ENCODE results near the gene PPP1R2B.

Gene PPP1R2B

DNA sequence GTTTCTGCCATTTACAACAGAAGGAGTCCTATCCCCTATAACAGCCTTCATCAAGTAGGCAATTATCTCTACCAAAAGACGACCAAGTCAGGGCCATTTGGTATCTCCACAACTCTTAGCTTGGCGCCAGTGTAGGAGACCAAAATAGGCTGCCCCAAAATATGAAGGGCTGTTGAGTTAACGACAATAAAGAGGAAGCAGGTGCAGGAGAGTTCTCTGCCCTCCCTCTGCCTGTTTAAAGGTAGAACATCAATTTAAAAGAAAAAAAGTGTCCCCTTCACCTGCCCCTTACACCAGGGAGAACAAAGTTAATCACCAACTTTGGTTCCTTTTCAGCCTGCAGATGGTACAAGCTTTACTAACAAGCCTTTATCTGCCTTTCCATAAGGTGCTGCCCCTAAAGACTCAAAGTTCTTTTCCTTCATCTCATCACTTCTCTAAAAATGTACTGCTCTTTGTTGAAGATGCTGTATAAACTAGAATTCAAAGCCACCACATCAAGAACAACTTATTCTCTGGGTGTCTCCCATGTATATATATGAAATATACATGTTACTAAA lies 33.3 kb downstream of the PPP1R2B start:
- TF ChIP-seq, protein P1, sequence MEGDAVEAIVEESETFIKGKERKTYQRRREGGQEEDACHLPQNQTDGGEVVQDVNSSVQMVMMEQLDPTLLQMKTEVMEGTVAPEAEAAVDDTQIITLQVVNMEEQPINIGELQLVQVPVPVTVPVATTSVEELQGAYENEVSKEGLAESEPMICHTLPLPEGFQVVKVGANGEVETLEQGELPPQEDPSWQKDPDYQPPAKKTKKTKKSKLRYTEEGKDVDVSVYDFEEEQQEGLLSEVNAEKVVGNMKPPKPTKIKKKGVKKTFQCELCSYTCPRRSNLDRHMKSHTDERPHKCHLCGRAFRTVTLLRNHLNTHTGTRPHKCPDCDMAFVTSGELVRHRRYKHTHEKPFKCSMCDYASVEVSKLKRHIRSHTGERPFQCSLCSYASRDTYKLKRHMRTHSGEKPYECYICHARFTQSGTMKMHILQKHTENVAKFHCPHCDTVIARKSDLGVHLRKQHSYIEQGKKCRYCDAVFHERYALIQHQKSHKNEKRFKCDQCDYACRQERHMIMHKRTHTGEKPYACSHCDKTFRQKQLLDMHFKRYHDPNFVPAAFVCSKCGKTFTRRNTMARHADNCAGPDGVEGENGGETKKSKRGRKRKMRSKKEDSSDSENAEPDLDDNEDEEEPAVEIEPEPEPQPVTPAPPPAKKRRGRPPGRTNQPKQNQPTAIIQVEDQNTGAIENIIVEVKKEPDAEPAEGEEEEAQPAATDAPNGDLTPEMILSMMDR (IDR thresholded peaks at IDR 0.05), result no peak

- TF ChIP-seq, protein P1 (IDR thresholded peaks at IDR 0.05), result no peak
Observed at GRCh38 chr5:156888520-156888919, 38.4 kb downstream of the PPP1R2B start.

DNA sequence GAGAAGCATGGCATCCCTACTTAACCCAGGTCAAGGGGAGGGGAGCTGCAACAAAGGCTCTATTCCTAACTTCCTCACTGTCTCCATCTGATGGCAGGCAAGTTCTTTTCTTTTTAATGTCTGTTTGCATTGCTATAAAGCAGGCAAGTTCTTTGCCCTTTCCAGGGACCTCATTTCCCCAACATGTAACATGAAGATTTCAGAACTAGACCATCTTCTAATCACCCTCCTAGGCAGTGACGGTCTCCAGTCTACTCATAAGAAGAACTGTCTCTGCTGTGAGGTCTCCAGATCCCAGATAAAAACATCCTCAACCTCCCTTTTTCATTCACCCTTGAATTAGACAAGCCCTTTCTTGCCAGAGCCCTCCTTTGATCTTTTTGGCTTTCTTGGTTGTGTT lies 42.1 kb downstream of the PPP1R2B start:
- TF ChIP-seq, protein P1 (IDR thresholded peaks at IDR 0.05), result no peak

GRCh38 chr5:156892864-156893263 lies 42.8 kb downstream of the PPP1R2B start:
- TF ChIP-seq, protein P1 (IDR thresholded peaks at IDR 0.05), result no peak

DNA sequence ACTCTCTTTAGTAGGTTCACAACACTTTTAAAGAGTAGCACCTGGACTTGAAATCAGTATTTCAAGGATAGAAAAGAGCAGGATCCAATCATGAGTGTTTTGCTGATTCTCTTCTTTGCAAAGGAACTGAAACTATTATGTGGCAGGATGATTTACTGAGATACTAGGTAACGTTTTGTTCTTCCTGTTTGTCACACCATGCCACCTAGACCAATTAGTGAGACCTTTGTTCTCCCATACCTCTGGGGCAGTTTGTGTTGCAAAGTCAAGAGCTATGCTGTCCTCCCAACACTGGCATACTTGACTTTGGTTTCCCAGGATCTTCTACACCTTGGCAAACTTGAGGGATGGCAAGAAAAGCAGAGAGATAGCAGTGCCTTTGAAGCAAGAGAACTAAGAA lies 43.4 kb downstream of the PPP1R2B start:
- TF ChIP-seq, protein P1 (IDR thresholded peaks at IDR 0.05), result no peak

GRCh38 chr5:156896546-156896945 lies 46.5 kb downstream of the PPP1R2B start:
- TF ChIP-seq, protein P1 (IDR thresholded peaks at IDR 0.05), result no peak

Measured in LNCAP (cell line).